ENCODE measurements around the gene KRT82. TPM values are rescaled to one million over a fixed set of nuclear protein-coding genes. Genes with fewer than 3 reads are reported as not detected.

KRT82 gene
- total RNA-seq, 1 donor from 2014 or later = not detected

- no peak overlapping the region for H3K27ac ChIP-seq
- no peaks in the 10 kb centered on the region for H3K36me3 ChIP-seq
- DNase-seq (ENCODE audit: extremely low spot score in 2 of 2) = no peak
- TF ChIP-seq POLR2AphosphoS5 (IDR thresholded peaks at IDR 0.05; ENCODE audit: insufficient read depth in 1 of 2, low read depth in 1 of 2) (no peak), CTCF (IDR thresholded peaks at IDR 0.05) (no peak), POLR2A (IDR thresholded peaks at IDR 0.05) (no peak)
- no peaks in the 10 kb centered on the region for H3K4me1 ChIP-seq
- intact Hi-C loops (cut with DNase I) = no loop called here
- H3K9me3 ChIP-seq = no peaks in the 10 kb centered on the region
- no peak overlapping the region for H3K4me3 ChIP-seq
- H3K27me3 ChIP-seq = no peaks in the 10 kb centered on the region
These were observed 47.4 kb downstream of the KRT82 start for GRCh38 chr12:52358575-52359350.

GRCh38 chr12:52356762-52357580 lies 49.2 kb downstream of the KRT82 start:
- intact Hi-C loops (cut with DNase I) = no loop called here
- Histone ChIP-seq H3K27me3 (no peaks in the 10 kb centered on the region), H3K27ac (no peak overlapping the region), H3K4me3 (no peak overlapping the region), H3K4me1 (no peaks in the 10 kb centered on the region), H3K36me3 (no peaks in the 10 kb centered on the region), H3K9me3 (no peaks in the 10 kb centered on the region)
- DNase-seq (ENCODE audit: extremely low spot score in 2 of 2) = no peak
- no peak for TF ChIP-seq POLR2AphosphoS5 (IDR thresholded peaks at IDR 0.05; ENCODE audit: insufficient read depth in 1 of 2, low read depth in 1 of 2)
- TF ChIP-seq CTCF (IDR thresholded peaks at IDR 0.05) = no peak
- TF ChIP-seq POLR2A (IDR thresholded peaks at IDR 0.05) = no peak

DNA sequence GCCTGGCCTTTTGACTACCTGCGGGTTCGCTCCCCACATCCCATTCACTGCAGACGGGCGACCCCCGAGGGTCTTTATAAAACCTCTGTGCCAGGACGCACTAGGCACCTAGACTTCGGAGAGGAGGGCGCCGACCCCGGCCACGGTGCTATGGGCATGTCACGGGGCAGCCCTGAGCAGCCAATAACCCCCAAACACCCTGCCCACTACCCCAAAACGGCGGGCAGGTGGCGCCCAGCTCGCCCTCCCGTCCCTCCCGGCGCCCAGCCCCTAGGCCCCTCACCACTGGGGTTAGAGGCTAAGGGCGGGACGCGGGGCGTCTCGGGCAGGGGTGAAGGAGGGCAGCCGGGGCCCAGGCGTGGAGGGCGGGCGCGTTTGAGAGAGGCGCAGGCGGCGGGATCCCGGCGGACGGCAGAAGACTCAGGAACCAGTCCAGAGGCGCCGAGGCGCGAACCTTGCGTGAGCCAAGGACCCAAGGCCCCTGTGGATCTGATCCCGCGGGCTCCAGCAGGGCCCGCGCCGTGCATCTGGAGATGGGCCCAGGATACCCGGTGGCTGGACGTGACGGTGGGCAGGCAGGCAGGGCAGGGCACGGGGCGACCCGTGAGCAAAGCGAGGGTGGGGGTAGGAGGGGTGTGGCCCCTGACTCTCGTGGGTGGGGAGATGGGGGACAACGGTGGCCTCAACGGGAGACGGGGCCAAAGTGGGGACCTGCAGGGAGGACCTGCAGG lies 49.9 kb downstream of the KRT82 start:
- Histone ChIP-seq H3K4me3 (no peak overlapping the region), H3K27ac (no peak overlapping the region), H3K4me1 (no peaks in the 10 kb centered on the region), H3K9me3 (no peaks in the 10 kb centered on the region), H3K27me3 (no peaks in the 10 kb centered on the region), H3K36me3 (no peaks in the 10 kb centered on the region)
- TF ChIP-seq POLR2AphosphoS5 (IDR thresholded peaks at IDR 0.05; ENCODE audit: insufficient read depth in 1 of 2, low read depth in 1 of 2) = no peak
- no peak for TF ChIP-seq CTCF (IDR thresholded peaks at IDR 0.05)
- no peak for TF ChIP-seq POLR2A (IDR thresholded peaks at IDR 0.05)
- intact Hi-C loops (cut with DNase I) = no loop called here
- DNase-seq (ENCODE audit: extremely low spot score in 2 of 2) = no peak

GRCh38 chr12:52355176-52355575 lies 51.0 kb downstream of the KRT82 start:
- Histone ChIP-seq H3K4me3 (no peak overlapping the region), H3K36me3 (no peaks in the 10 kb centered on the region), H3K27ac (no peak overlapping the region), H3K9me3 (no peaks in the 10 kb centered on the region), H3K27me3 (no peaks in the 10 kb centered on the region), H3K4me1 (no peaks in the 10 kb centered on the region)
- DNase-seq (ENCODE audit: extremely low spot score in 2 of 2) = no peak
- TF ChIP-seq POLR2A (IDR thresholded peaks at IDR 0.05) (no peak), POLR2AphosphoS5 (IDR thresholded peaks at IDR 0.05; ENCODE audit: insufficient read depth in 1 of 2, low read depth in 1 of 2) (no peak), CTCF (IDR thresholded peaks at IDR 0.05) (no peak)
- intact Hi-C loops (cut with DNase I) = no loop called here

Measured in vagina (tissue), 2 donors.